ENCODE data around the gene CERCAM. TPM values are rescaled to one million over a fixed set of nuclear protein-coding genes. Genes with fewer than 3 reads are reported as not detected.

The CERCAM gene
- total and polyA plus RNA-seq, 2 experiments from 2014 or later: 525 to 596 TPM

DNA sequence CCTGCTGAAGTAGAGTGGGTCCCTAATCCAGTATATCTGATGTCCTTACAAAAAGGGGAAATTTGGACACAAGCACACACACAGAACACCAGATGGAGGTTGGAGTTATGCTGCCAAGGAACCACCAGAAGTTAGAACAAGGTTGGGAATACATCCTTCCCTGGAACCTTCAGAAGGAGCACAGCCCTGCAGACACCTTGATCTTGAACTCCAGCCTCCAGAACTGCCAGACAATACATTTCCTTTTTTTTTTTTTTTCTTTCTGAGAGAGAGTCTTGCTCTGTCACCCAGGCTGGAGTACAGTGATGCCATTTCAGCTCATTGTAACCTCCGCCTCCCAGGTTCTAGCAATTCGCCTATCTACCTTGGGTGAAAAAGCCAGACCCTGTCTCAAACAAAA is 28.1 kb downstream of the CERCAM start:
- no peaks in the 10 kb centered on the region for H3K4me1 ChIP-seq (ENCODE audit: insufficient read depth)
- H3K9me3 ChIP-seq (ENCODE audit: low read depth): no peaks in the 10 kb centered on the region
- no peak overlapping the region for H2AFZ ChIP-seq
- no peaks in the 10 kb centered on the region for H3K36me3 ChIP-seq (ENCODE audit: low read depth)
- 98 to 99% methylated on average over 2 of the region's 2 CpGs for WGBS, 2 experiments (ENCODE audit: low coverage in 1 of 2, low lambda C conversion rate in 2 of 2, missing lambda C conversion rate in 2 of 2)
- H3K4me3 ChIP-seq: no peak overlapping the region
- H4K20me1 ChIP-seq (ENCODE audit: insufficient read depth): no peaks in the 10 kb centered on the region
- no peaks in the 10 kb centered on the region for H3K27me3 ChIP-seq (replicated peaks; ENCODE audit: insufficient read depth)
- TF ChIP-seq EZH2 (IDR thresholded peaks at IDR 0.05; ENCODE audit: insufficient read depth, poor library complexity, severe bottlenecking) (no peak), EZH2phosphoT487 (IDR thresholded peaks at IDR 0.05; ENCODE audit: insufficient read depth, low read depth) (no peak)
- no peak for DNase-seq
- no peak overlapping the region for H3K27ac ChIP-seq
- in situ Hi-C loops (cut with MboI): no loop called here
- H3K79me2 ChIP-seq (ENCODE audit: insufficient read depth): no peaks in the 10 kb centered on the region
- H3K4me2 ChIP-seq (ENCODE audit: unreplicated experiment): no peak overlapping the region
- H3F3A ChIP-seq (ENCODE audit: insufficient read depth): no peaks in the 10 kb centered on the region
- H3K9me2 ChIP-seq (ENCODE audit: insufficient read depth): no peaks in the 10 kb centered on the region
- H3K9ac ChIP-seq: no peak overlapping the region

DNA sequence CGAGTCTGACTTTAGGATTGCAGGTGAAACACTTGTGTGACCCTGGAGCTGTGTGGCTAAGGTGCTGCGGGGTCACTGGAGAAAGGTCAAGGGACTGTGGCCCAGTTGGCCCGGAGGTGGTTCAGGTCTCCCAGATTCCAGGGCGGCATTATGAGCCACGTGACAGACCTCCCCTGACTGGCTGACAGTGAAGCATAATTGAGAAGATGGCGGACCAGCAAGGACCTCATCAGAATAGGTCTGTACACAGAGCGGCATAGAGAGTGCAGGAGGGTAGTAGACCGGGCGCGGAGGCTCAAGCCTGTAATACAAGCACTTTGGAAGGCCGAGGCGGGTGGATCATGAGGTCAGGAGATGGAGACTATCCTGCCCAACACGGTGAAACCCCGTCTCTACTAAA is 34.3 kb downstream of the CERCAM start:
- Histone ChIP-seq H3K36me3 (ENCODE audit: low read depth) (no peaks in the 10 kb centered on the region), H4K20me1 (ENCODE audit: insufficient read depth) (no peaks in the 10 kb centered on the region), H3K9ac (no peak overlapping the region), H3K9me2 (ENCODE audit: insufficient read depth) (no peaks in the 10 kb centered on the region), H3K79me2 (ENCODE audit: insufficient read depth) (peaks cover 21% of the 10 kb centered on the region), H3K9me3 (ENCODE audit: low read depth) (no peaks in the 10 kb centered on the region), H3K4me2 (ENCODE audit: unreplicated experiment) (no peak overlapping the region), H3K4me3 (no peak overlapping the region), H3F3A (ENCODE audit: insufficient read depth) (no peaks in the 10 kb centered on the region), H2AFZ (peak overlapping the region; percentile 95; the same call in 1 of the 2 replicates), H3K27me3 (replicated peaks; ENCODE audit: insufficient read depth) (no peaks in the 10 kb centered on the region), H3K27ac (no peak overlapping the region), H3K4me1 (ENCODE audit: insufficient read depth) (no peaks in the 10 kb centered on the region)
- no peak for DNase-seq
- in situ Hi-C loops (cut with MboI): no loop called here
- WGBS, 2 experiments (ENCODE audit: low coverage in 1 of 2, low lambda C conversion rate in 2 of 2, missing lambda C conversion rate in 2 of 2): 78% methylated on average over 14 of the region's 14 CpGs
- no peak for TF ChIP-seq EZH2phosphoT487 (IDR thresholded peaks at IDR 0.05; ENCODE audit: insufficient read depth, low read depth)
- TF ChIP-seq EZH2 (IDR thresholded peaks at IDR 0.05; ENCODE audit: insufficient read depth, poor library complexity, severe bottlenecking): no peak

DNA sequence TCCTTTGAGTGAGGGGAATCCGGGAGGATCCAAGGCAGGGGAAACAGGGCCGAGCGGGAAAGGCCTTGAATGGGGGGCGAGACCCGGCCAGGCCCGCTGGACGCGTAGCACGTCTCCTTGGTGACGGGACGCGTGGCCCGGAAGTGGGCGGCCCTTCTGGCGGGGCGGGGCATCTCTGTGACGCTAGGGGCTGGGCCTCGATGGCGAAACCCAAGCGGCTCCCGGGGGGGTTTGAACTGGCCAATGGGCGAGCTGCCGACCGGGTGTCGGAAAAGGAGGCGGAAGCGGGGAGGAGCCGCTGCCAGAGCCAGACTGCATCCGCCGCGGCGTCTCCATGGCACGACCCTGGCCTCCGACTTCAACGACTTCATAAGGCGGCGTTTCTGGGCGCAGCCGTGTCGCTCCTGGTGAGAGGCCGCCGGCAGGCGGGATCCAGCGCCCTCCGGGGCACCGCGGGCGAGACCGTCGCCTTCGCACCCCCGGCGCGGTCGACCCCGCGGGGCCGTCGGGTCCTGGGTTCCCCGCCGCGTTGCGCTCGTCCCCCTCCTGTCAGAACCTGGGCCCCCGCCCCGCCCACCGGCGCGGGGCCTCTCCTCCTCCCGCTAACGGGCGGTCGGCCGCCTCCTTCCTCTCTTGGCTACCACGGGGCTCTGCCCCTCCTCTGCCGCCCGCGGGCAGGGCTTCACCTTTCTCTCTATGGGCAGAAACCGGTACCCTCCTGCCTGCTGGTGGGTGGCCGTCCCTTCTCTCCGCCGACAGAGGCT is 35.4 kb downstream of the CERCAM start, which contains the start of gene ODF2:
Gene ODF2, plus strand, starts transcription at position 158 of the 764 bp plus-strand sequence. Its CDS starts 86 bp downstream, at position 244.
- H3K27ac ChIP-seq: peak within 1 kb of the TSS; percentile 71
- no peaks in the 10 kb centered on the region for H4K20me1 ChIP-seq (ENCODE audit: insufficient read depth)
- peak within 1 kb of the TSS; percentile 95 for H2AFZ ChIP-seq
- 0% methylated on average over 44 to 72 of the region's 82 CpGs for WGBS, 2 experiments (ENCODE audit: low coverage in 1 of 2, low lambda C conversion rate in 2 of 2, missing lambda C conversion rate in 2 of 2)
- no peaks in the 10 kb centered on the region for H3K36me3 ChIP-seq (ENCODE audit: low read depth)
- no peaks in the 10 kb centered on the region for H3F3A ChIP-seq (ENCODE audit: insufficient read depth)
- in situ Hi-C loops (cut with MboI): no loop called here
- DNase-seq: peak; percentile 99
- no peaks in the 10 kb centered on the region for H3K9me3 ChIP-seq (ENCODE audit: low read depth)
- no peak for TF ChIP-seq EZH2phosphoT487 (IDR thresholded peaks at IDR 0.05; ENCODE audit: insufficient read depth, low read depth)
- TF ChIP-seq EZH2 (IDR thresholded peaks at IDR 0.05; ENCODE audit: insufficient read depth, poor library complexity, severe bottlenecking): no peak
- H3K79me2 ChIP-seq (ENCODE audit: insufficient read depth): peaks cover 21% of the 10 kb centered on the region
- H3K4me3 ChIP-seq: peak within 1 kb of the TSS; percentile 76
- peak within 1 kb of the TSS; percentile 86 for H3K4me2 ChIP-seq (ENCODE audit: unreplicated experiment)
- no peaks in the 10 kb centered on the region for H3K9me2 ChIP-seq (ENCODE audit: insufficient read depth)
- H3K4me1 ChIP-seq (ENCODE audit: insufficient read depth): no peaks in the 10 kb centered on the region
- peak within 1 kb of the TSS; percentile 79 for H3K9ac ChIP-seq
- no peaks in the 10 kb centered on the region for H3K27me3 ChIP-seq (replicated peaks; ENCODE audit: insufficient read depth)

DNA sequence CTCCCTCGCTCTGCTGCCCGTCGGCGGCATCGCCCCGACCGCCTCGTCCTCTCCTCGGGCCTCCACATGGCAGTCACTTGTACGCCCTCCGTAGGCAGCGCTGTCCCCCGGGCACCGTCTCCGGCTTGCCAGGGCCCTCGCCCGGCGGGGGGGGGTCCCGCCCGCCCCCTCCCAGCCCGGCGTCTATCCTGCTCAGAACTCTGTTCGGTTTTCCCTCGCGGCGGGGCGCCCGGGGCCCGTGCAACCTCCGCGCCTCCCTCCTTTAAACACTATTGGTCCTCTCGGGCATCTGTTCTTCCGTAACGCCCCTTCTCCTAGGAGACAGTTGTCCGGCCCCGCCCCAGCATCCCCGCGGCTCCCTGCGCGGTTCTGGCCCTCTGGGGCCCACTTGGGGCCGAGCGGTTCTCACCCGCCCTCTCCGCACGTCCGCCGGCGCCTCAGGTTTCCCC is 36.0 kb downstream of the CERCAM start:
- 1 to 3% methylated on average over 21 to 43 of the region's 48 CpGs for WGBS, 2 experiments (ENCODE audit: low coverage in 1 of 2, low lambda C conversion rate in 2 of 2, missing lambda C conversion rate in 2 of 2)
- Histone ChIP-seq H3F3A (ENCODE audit: insufficient read depth) (no peaks in the 10 kb centered on the region), H3K4me2 (ENCODE audit: unreplicated experiment) (peak overlapping the region; percentile 84), H3K4me3 (peak overlapping the region; percentile 76), H3K27me3 (replicated peaks; ENCODE audit: insufficient read depth) (no peaks in the 10 kb centered on the region), H2AFZ (peak overlapping the region; percentile 95), H3K4me1 (ENCODE audit: insufficient read depth) (no peaks in the 10 kb centered on the region), H4K20me1 (ENCODE audit: insufficient read depth) (no peaks in the 10 kb centered on the region), H3K79me2 (ENCODE audit: insufficient read depth) (peaks cover 21% of the 10 kb centered on the region), H3K36me3 (ENCODE audit: low read depth) (no peaks in the 10 kb centered on the region), H3K9ac (peak overlapping the region; percentile 79), H3K9me3 (ENCODE audit: low read depth) (no peaks in the 10 kb centered on the region), H3K9me2 (ENCODE audit: insufficient read depth) (no peaks in the 10 kb centered on the region), H3K27ac (peak overlapping the region; percentile 71)
- TF ChIP-seq EZH2 (IDR thresholded peaks at IDR 0.05; ENCODE audit: insufficient read depth, poor library complexity, severe bottlenecking) (no peak), EZH2phosphoT487 (IDR thresholded peaks at IDR 0.05; ENCODE audit: insufficient read depth, low read depth) (no peak)
- in situ Hi-C loops (cut with MboI): no loop called here
- DNase-seq: peak; percentile 91
